ENCODE data around the gene ADAMTS20.

DNA sequence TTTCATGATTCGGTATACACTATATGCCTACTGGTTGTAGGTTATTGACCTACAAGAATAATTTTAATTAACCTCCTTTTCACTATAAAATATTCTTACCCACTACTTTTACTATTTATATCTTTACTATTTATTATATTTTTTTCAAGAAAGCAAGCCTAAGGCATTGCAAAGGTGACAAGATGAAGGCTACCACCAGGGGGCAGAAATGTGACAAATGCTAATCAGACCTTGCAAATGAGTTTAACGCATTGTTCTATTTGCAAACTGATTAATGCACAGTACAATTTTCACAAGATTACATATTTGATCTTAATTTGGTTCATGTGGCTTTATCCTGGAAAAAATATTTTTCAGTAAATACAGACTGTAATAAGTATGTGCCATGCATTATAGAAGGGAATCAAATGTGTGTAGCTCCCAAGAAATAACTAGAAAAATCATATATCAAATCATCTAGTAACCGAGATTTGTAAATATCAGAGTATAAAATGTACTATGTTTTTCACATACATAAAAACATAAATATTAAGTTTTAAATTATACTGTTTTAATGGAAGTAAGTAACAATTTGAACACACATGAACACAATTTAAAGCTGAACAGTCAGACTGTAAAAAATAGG, 107.0 kb downstream of the ADAMTS20 start:
- TF ChIP-seq EZH2 (IDR thresholded peaks at IDR 0.05; ENCODE audit: borderline replicate concordance, low read depth, low read length, severe bottlenecking): no peak
- TF ChIP-seq, protein P1, sequence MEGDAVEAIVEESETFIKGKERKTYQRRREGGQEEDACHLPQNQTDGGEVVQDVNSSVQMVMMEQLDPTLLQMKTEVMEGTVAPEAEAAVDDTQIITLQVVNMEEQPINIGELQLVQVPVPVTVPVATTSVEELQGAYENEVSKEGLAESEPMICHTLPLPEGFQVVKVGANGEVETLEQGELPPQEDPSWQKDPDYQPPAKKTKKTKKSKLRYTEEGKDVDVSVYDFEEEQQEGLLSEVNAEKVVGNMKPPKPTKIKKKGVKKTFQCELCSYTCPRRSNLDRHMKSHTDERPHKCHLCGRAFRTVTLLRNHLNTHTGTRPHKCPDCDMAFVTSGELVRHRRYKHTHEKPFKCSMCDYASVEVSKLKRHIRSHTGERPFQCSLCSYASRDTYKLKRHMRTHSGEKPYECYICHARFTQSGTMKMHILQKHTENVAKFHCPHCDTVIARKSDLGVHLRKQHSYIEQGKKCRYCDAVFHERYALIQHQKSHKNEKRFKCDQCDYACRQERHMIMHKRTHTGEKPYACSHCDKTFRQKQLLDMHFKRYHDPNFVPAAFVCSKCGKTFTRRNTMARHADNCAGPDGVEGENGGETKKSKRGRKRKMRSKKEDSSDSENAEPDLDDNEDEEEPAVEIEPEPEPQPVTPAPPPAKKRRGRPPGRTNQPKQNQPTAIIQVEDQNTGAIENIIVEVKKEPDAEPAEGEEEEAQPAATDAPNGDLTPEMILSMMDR (IDR thresholded peaks at IDR 0.05; ENCODE audit: borderline replicate concordance, extremely low read depth, low read length, poor library complexity, severe bottlenecking): peak; percentile 68
